ENCODE measurements around the gene STOML1. TPM values are rescaled to one million over a fixed set of nuclear protein-coding genes. Genes with fewer than 3 reads are reported as not detected.
"Not testable (repeated sequence)": the region's sequence is repeated elsewhere in the genome, so short reads cannot be mapped to it uniquely, and the experiment has no call there.

The STOML1 gene
- total RNA-seq, 1 donor from 2014 or later = 23.4 TPM

GRCh38 chr15:73968461-73968860 lies 23.6 kb downstream of the STOML1 start:
- no peak overlapping the region for H3K27ac ChIP-seq
- peaks cover 17% of the 10 kb centered on the region for H3K4me1 ChIP-seq
- H3K4me3 ChIP-seq = no peak overlapping the region
- no peaks in the 10 kb centered on the region for H3K9me3 ChIP-seq
- intact Hi-C loops (cut with DNase I) = no loop called here
- DNase-seq = no peak
- TF ChIP-seq CTCF (IDR thresholded peaks at IDR 0.05) = no peak
- no peaks in the 10 kb centered on the region for H3K27me3 ChIP-seq
- ATAC-seq = no peak
- H3K36me3 ChIP-seq = no peaks in the 10 kb centered on the region

GRCh38 chr15:73965758-73966113 lies 26.4 kb downstream of the STOML1 start:
- no peak overlapping the region for H3K4me3 ChIP-seq
- intact Hi-C loops (cut with DNase I) = no loop called here
- DNase-seq = no peak

GRCh38 chr15:73965094-73965757 lies 26.9 kb downstream of the STOML1 start:
- Histone ChIP-seq H3K27ac (no peak overlapping the region), H3K4me1 (peaks cover 9% of the 10 kb centered on the region), H3K36me3 (no peaks in the 10 kb centered on the region), H3K9me3 (no peaks in the 10 kb centered on the region), H3K27me3 (no peaks in the 10 kb centered on the region), H3K4me3 (no peak overlapping the region)
- DNase-seq = peak; percentile 58
- intact Hi-C loops (cut with DNase I) = no loop called here
- ATAC-seq = no peak
- peak; percentile 1 for TF ChIP-seq CTCF (IDR thresholded peaks at IDR 0.05)

More at GRCh38 chr15:73965758-73966113, 26.4 kb downstream of the STOML1 start:
- H3K36me3 ChIP-seq = no peaks in the 10 kb centered on the region
- no peaks in the 10 kb centered on the region for H3K9me3 ChIP-seq
- H3K4me1 ChIP-seq = peaks cover 9% of the 10 kb centered on the region
- H3K27me3 ChIP-seq = no peaks in the 10 kb centered on the region
- no peak for ATAC-seq
- no peak for TF ChIP-seq CTCF (IDR thresholded peaks at IDR 0.05)
- H3K27ac ChIP-seq = no peak overlapping the region

- ATAC-seq = peak; percentile 97
- Histone ChIP-seq H3K4me3 (no peak overlapping the region), H3K27me3 (no peaks in the 10 kb centered on the region), H3K27ac (no peak overlapping the region), H3K4me1 (peaks cover 9% of the 10 kb centered on the region), H3K9me3 (no peaks in the 10 kb centered on the region), H3K36me3 (no peaks in the 10 kb centered on the region)
- peak; percentile 88 for DNase-seq
- intact Hi-C loops (cut with DNase I) = no loop called here
- peak; percentile 93 for TF ChIP-seq CTCF (IDR thresholded peaks at IDR 0.05)
Observed at GRCh38 chr15:73964736-73965093, 27.4 kb downstream of the STOML1 start.

GRCh38 chr15:73962433-73962832 lies 29.7 kb downstream of the STOML1 start:
- no peaks in the 10 kb centered on the region for H3K36me3 ChIP-seq
- H3K4me1 ChIP-seq = peaks cover 16% of the 10 kb centered on the region
- no peaks in the 10 kb centered on the region for H3K9me3 ChIP-seq
- intact Hi-C loops (cut with DNase I) = no loop called here
- no peak overlapping the region for H3K27ac ChIP-seq
- no peak overlapping the region for H3K4me3 ChIP-seq
- no peak for TF ChIP-seq CTCF (IDR thresholded peaks at IDR 0.05)
- DNase-seq = no peak
- H3K27me3 ChIP-seq = no peaks in the 10 kb centered on the region
- no peak for ATAC-seq

GRCh38 chr15:73960472-73961070 lies 31.5 kb downstream of the STOML1 start:
- peak; percentile 6 for DNase-seq
- H3K4me3 ChIP-seq; H3K27ac ChIP-seq; H3K36me3 ChIP-seq; H3K27me3 ChIP-seq; intact Hi-C loops (cut with DNase I); H3K9me3 ChIP-seq; ATAC-seq: not testable (repeated sequence)
- H3K4me1 ChIP-seq = peaks cover 22% of the 10 kb centered on the region
